HEK293T (cell line): ENCODE measurements around the gene SRRD.

ENCODE experiments used
- CTCF ChIA-PET: fragments of 350-600 bp; formaldehyde crosslinking; extraction: SDS; loops from one replicate; lab custom pipeline; 2021; ENCODE audit warnings: antibody characterized with exemption, inconsistent platforms; lab: Yijun Ruan, JAX
- POLR2A ChIA-PET: fragments of 350-600 bp; formaldehyde crosslinking; extraction: SDS; loops from one replicate; lab custom pipeline; 2020; ENCODE audit warnings: antibody characterized with exemption, inconsistent platforms; lab: Yijun Ruan, JAX
- DNase-seq: peaks from one replicate; pipeline ENCODE4 v3.0.0; 2012; ENCODE audit warnings: mixed read lengths; ENCODE audit errors: extremely low spot score
- ARNT ChIP-seq: fragments of 450-650 bp; IDR thresholded peaks from 2 replicates; pipeline ENCODE4 v1.6.1; 2017; ENCODE audit warnings: mild to moderate bottlenecking
- BHLHE40 ChIP-seq: fragments of 450-650 bp; IDR thresholded peaks from 2 replicates; pipeline ENCODE4 v1.6.1; 2016; ENCODE audit warnings: mild to moderate bottlenecking, moderate library complexity, borderline replicate concordance
- CTBP1 ChIP-seq: fragments of 450-650 bp; IDR thresholded peaks from 2 replicates; pipeline ENCODE4 v1.6.1; 2016; ENCODE audit warnings: borderline replicate concordance
- ELF4 ChIP-seq: fragments of 450-650 bp; IDR thresholded peaks from 2 replicates; pipeline ENCODE4 v1.6.1; 2017; ENCODE audit warnings: antibody characterized with exemption
- FOXA1 ChIP-seq: fragments of 450-650 bp; IDR thresholded peaks from 2 replicates; pipeline ENCODE4 v1.6.1; 2016; ENCODE audit warnings: mild to moderate bottlenecking
- FOXK2 ChIP-seq: fragments of 450-650 bp; IDR thresholded peaks from 2 replicates; pipeline ENCODE4 v1.6.1; 2016; ENCODE audit warnings: mild to moderate bottlenecking
- FOXM1 ChIP-seq: fragments of 450-650 bp; IDR thresholded peaks from 2 replicates; pipeline ENCODE4 v1.6.1; 2017; ENCODE audit warnings: mild to moderate bottlenecking, borderline replicate concordance
- HDGF ChIP-seq: fragments of 450-650 bp; IDR thresholded peaks from 2 replicates; pipeline ENCODE4 v1.6.1; 2017; ENCODE audit warnings: antibody characterized with exemption, borderline replicate concordance
- L3MBTL2 ChIP-seq: fragments of 450-650 bp; conservative IDR thresholded peaks from 2 replicates; pipeline ENCODE4 v1.6.1; 2016; ENCODE audit warnings: mild to moderate bottlenecking
- LEF1 ChIP-seq: fragments of 450-650 bp; IDR thresholded peaks from 2 replicates; pipeline ENCODE4 v1.6.1; 2017; ENCODE audit warnings: mild to moderate bottlenecking, borderline replicate concordance
- NFRKB ChIP-seq: fragments of 450-650 bp; IDR thresholded peaks from 2 replicates; pipeline ENCODE4 v1.6.1; 2016; ENCODE audit warnings: mild to moderate bottlenecking, moderate library complexity
- SP1 ChIP-seq: fragments of 450-650 bp; IDR thresholded peaks from 2 replicates; pipeline ENCODE4 v1.6.1; 2017
- SUZ12 ChIP-seq: fragments of 450-650 bp; IDR thresholded peaks from 2 replicates; pipeline ENCODE4 v1.6.1; 2016; ENCODE audit warnings: mild to moderate bottlenecking
- TARDBP ChIP-seq: fragments of 450-650 bp; IDR thresholded peaks from 2 replicates; pipeline ENCODE4 v1.6.1; 2016
- ZNF384 ChIP-seq: fragments of 450-650 bp; IDR thresholded peaks from 2 replicates; pipeline ENCODE4 v1.6.1; 2016
- TF ChIP-seq, protein P1 (sequence below): fragments of 450-650 bp; IDR thresholded peaks from 2 replicates; pipeline ENCODE4 v1.6.1; 2016

The SRRD gene

DNA sequence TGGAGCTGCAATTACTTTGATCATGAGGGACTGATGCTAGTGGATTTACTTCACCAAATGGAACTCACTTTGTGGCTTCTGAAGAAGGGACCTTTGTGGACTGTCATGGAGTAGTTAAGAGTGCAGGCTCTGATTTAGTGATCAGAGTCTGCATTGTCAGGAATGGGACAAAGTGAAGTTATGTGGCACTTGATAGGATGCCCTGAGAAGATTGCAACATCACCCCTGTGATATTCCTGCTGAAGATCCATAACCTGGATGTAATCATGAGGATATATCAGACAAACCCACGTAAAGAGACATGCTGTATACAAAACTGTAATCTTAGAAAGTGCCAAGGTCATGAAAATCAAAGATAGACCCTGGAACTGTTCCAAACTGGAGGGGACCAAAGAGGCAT, 30.2 kb downstream of the SRRD start:
- POLR2A ChIA-PET, result no interaction called here
- CTCF ChIA-PET, result no interaction called here
- DNase-seq, result no peak
- TF ChIP-seq SP1 (no peak), SUZ12 (no peak), LEF1 (no peak), BHLHE40 (no peak), CTBP1 (no peak), L3MBTL2 (no peak), FOXA1 (no peak), HDGF (no peak), FOXM1 (no peak), ARNT (no peak), TARDBP (no peak), NFRKB (no peak), ZNF384 (no peak), FOXK2 (no peak), ELF4 (no peak)
- TF ChIP-seq, protein P1, sequence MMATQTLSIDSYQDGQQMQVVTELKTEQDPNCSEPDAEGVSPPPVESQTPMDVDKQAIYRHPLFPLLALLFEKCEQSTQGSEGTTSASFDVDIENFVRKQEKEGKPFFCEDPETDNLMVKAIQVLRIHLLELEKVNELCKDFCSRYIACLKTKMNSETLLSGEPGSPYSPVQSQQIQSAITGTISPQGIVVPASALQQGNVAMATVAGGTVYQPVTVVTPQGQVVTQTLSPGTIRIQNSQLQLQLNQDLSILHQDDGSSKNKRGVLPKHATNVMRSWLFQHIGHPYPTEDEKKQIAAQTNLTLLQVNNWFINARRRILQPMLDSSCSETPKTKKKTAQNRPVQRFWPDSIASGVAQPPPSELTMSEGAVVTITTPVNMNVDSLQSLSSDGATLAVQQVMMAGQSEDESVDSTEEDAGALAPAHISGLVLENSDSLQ, result no peak

DNA sequence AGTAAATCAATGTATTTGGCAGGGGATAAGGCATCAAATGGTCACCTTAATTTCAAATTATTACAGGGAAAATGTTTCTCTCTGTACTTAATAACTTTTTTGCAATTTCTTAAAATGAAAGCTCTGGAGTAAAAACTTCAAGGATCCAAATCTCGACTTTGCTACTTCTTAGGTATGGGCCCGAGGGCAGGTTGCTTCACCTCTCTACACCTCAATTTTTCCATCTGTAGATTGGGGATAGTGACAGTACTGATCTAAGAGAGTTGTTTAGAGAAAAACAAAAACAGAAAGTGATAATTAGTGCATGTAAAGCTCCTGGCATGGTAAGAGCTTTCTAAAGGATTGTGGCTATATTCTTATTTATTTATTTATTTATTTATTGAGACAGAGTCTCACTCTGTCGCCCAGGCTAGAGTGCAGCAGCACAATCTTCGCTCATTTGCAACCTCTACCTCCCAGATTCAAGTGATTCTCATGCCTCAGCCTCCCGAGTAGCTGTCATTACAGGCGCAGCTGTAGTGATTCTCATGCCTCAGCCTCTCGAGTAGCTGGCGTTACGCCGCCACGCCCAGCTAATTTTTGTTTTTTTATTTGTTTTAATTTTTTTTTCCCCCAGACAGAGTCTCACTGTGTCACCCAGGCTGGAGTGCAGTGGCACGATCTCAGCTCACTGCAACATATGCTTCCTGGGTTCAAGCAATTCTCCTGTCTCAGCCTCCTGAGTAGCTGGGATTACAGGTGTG, 30.9 kb downstream of the SRRD start:
- CTCF ChIA-PET, result no interaction called here

DNA sequence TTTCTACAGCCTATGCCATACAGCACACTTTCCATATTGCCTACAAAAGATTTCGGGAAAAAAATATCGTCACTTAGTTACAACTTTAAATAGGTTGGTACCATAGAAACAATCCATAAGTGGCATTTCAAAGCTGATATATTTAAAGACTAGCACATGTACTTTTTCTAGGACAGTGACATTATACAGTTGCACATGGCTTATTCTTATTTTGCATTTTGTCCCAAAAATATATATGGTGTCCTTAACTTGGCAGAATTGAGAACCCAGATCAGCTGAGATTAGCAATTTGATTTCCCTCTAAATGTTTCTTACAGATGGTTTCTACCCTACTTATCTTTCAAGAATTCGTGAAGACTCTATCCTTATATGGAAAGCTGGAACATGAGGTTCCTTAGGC, 32.3 kb downstream of the SRRD start:
- DNase-seq, result no peak
- ChIA-PET POLR2A (interaction anchor here (2.1 kb wide), 1 partner anchor 32 kb away, joined by 8 read pairs; the partner anchor contains the start of genes HPS4 and SRRD), CTCF (no interaction called here)
- no peak for TF ChIP-seq LEF1
- no peak for TF ChIP-seq HDGF
- no peak for TF ChIP-seq SUZ12
- TF ChIP-seq ZNF384, result no peak
- TF ChIP-seq CTBP1, result no peak
- no peak for TF ChIP-seq FOXM1
- no peak for TF ChIP-seq FOXA1
- TF ChIP-seq, protein P1, result no peak
- no peak for TF ChIP-seq NFRKB
- no peak for TF ChIP-seq BHLHE40

More for the DNA sequence above, 30.9 kb downstream of the SRRD start:
- DNase-seq, result no peak
- TF ChIP-seq ELF4 (no peak), ARNT (no peak), CTBP1 (no peak), L3MBTL2 (no peak), TARDBP (no peak), HDGF (no peak), FOXA1 (no peak), FOXM1 (no peak), SP1 (no peak), FOXK2 (no peak), ZNF384 (no peak), BHLHE40 (no peak), LEF1 (no peak), SUZ12 (no peak)
- TF ChIP-seq, protein P1, result no peak
- POLR2A ChIA-PET, result interaction anchor here (1.0 kb wide), 1 partner anchor 8 kb away, joined by 3 read pairs; no protein-coding TSS in a partner anchor

DNA sequence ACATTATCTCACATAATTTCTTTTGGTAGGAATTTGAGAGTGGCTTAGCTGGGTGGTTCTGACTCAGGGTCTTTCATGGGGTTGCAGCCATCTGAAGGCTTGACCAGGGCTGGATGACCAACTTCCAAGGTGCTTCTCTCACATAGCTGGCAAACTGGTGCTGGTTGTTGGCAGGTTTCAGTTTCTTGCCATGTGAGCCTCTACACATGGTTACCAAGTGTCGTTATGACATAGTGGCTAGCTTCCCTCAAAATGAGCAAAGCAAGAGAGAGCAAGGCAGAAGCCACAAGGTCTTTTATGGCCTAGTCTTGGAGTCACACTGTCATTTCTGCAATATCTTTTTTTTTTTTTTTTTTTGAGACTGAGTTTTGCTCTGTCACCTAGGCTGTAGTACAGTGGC, 32.8 kb downstream of the SRRD start:
- ChIA-PET CTCF (no interaction called here), POLR2A (interaction anchor here (2.1 kb wide), 1 partner anchor 33 kb away, joined by 8 read pairs; the partner anchor contains the start of genes HPS4 and SRRD)
- TF ChIP-seq CTBP1, result no peak

DNA sequence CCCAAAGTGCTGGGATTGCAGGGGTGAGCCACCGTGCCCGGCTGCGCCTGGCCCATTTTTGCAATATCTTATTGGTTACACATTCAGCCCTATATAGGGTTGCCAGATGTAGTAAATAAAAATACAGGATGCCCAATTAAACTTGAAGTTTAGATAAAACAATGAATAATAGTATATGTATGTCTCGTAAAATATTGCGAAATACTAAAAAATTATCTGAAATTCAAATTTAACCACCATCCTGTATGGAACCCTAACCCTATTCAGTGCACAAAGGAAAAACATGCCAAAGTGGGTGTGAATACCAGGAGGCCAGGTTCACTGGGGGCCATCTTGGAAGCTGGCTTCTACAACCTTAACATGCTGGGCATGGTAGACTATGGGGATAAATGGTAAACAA, 33.8 kb downstream of the SRRD start:
- CTCF ChIA-PET, result no interaction called here

More for the DNA sequence above, 32.8 kb downstream of the SRRD start:
- DNase-seq, result no peak

More for the DNA sequence above, 33.8 kb downstream of the SRRD start:
- POLR2A ChIA-PET, result interaction anchor here (2.1 kb wide), 1 partner anchor 33 kb away, joined by 8 read pairs; the partner anchor contains the start of genes HPS4 and SRRD
- no peak for DNase-seq
- TF ChIP-seq BHLHE40, result no peak
- TF ChIP-seq ZNF384, result no peak
- no peak for TF ChIP-seq FOXM1
- TF ChIP-seq FOXA1, result no peak
- TF ChIP-seq LEF1, result no peak
- TF ChIP-seq ARNT, result no peak
- TF ChIP-seq L3MBTL2, result no peak
- TF ChIP-seq, protein P1, result no peak
- TF ChIP-seq TARDBP, result no peak
- TF ChIP-seq ELF4, result no peak
- no peak for TF ChIP-seq SP1
- no peak for TF ChIP-seq NFRKB
- no peak for TF ChIP-seq FOXK2
- no peak for TF ChIP-seq HDGF
- no peak for TF ChIP-seq CTBP1
- TF ChIP-seq SUZ12, result no peak
